GM19324 (cell line): ENCODE results near the gene HABP4.
"Not testable (repeated sequence)": the region's sequence is repeated elsewhere in the genome, so short reads cannot be mapped to it uniquely, and the experiment has no call there.

Source experiments
- ATAC-seq: cut with Tn5 transposase; IDR thresholded peaks from one replicate; pipeline ENCODE4 v1.9.1; 2021; ENCODE audit warnings: mild to moderate bottlenecking, moderate library complexity; ENCODE audit not compliant: unreplicated experiment, low FRiP score

The HABP4 gene

GRCh38 chr9:96494215-96494800 lies 44.3 kb downstream of the HABP4 start:
- ATAC-seq: no peak

- ATAC-seq: no peak
Measured at GRCh38 chr9:96495341-96495740, 45.4 kb downstream of the HABP4 start.

- no peak for ATAC-seq
Measured at GRCh38 chr9:96496368-96497116, 46.6 kb downstream of the HABP4 start.

- no peak for ATAC-seq
Measured at GRCh38 chr9:96497117-96497399, 47.1 kb downstream of the HABP4 start.

- no peak for ATAC-seq
Measured at GRCh38 chr9:96498796-96499195, 48.8 kb downstream of the HABP4 start.

- ATAC-seq: no peak
Measured at GRCh38 chr9:96499257-96499656, 49.3 kb downstream of the HABP4 start.

- ATAC-seq: no peak
Measured at GRCh38 chr9:96500696-96501632, 51.0 kb downstream of the HABP4 start.

GRCh38 chr9:96501633-96502538 lies 51.9 kb downstream of the HABP4 start:
- ATAC-seq: no peak

GRCh38 chr9:96502539-96503373 lies 52.8 kb downstream of the HABP4 start:
- no peak for ATAC-seq

- not testable (repeated sequence) for ATAC-seq
Measured at GRCh38 chr9:96503374-96503748, 53.4 kb downstream of the HABP4 start.

- no peak for ATAC-seq
Measured at GRCh38 chr9:96503918-96504317, 53.9 kb downstream of the HABP4 start.

GRCh38 chr9:96505316-96505991 lies 55.5 kb downstream of the HABP4 start:
- no peak for ATAC-seq

- ATAC-seq: no peak
Measured at GRCh38 chr9:96508227-96508940, 58.4 kb downstream of the HABP4 start.

- ATAC-seq: no peak
Measured at GRCh38 chr9:96509026-96509425, 59.1 kb downstream of the HABP4 start.

GRCh38 chr9:96509848-96510247 lies 59.9 kb downstream of the HABP4 start:
- no peak for ATAC-seq

GRCh38 chr9:96510258-96510657 lies 60.3 kb downstream of the HABP4 start:
- no peak for ATAC-seq

- ATAC-seq: no peak
Measured at GRCh38 chr9:96512240-96512639, 62.3 kb downstream of the HABP4 start.

- no peak for ATAC-seq
Measured at GRCh38 chr9:96513622-96514021, 63.7 kb downstream of the HABP4 start.
